SHP77 (cell line): Measurements from ENCODE around the gene SLC6A13.
"Not testable (repeated sequence)": the region's sequence is repeated elsewhere in the genome, so short reads cannot be mapped to it uniquely, and the experiment has no call there.

Experiments used
- DNase-seq, 2 experiments: peaks; one replicate each; lab custom pipeline; 2025; lab: John Stamatoyannopoulos, UW

Gene SLC6A13

GRCh38 chr12:197911-198695 lies 64.5 kb downstream of the SLC6A13 start:
- DNase-seq, result no peak

DNA sequence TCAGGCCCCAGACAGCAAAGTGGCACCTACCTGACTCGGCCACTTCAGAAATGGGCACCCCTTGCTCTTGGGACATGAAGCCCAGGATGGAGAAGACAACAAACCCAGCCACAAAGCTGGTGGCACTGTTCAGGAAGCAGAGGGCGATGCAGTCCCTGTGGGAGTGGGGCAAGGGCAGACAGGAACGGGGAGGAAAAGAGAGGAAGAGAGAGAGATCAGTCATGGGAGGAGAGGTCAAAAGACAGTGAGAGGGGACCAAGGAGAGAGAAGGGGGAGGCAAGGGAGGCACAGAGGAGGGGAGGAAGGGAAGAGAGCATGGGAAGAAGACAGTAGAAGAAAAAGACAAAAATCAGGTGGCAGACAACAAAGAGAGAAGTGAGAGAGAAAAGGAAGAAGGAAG lies 65.3 kb downstream of the SLC6A13 start:
- no peak for DNase-seq

- no peak for DNase-seq
These were observed 66.2 kb downstream of the SLC6A13 start for GRCh38 chr12:196436-196835.

GRCh38 chr12:195951-196350 lies 66.7 kb downstream of the SLC6A13 start:
- no peak for DNase-seq

- DNase-seq, result no peak
These were observed 67.5 kb downstream of the SLC6A13 start for GRCh38 chr12:195156-195555.

GRCh38 chr12:194276-194675 lies 68.4 kb downstream of the SLC6A13 start:
- DNase-seq, result no peak

DNA sequence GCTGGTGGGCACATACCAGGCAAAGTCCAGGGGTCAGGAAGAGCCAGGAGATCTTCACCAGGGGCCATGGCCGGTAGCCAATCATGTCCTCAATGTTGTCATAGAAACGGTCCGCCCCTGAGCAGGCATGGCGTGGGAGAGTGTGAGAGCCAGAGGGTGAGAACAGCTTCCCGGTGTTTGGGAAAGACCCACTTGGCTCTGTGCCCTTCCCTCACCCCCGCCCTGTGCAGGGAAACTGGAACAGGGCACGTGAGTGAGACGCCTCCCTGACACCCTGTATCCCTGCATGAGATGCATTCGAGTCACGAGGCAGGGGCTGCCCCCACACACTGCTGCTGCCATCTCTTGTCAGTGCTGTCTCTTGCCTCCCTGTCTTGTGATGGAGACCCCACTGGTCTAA lies 69.4 kb downstream of the SLC6A13 start:
- no peak for DNase-seq

GRCh38 chr12:191541-191940 lies 71.1 kb downstream of the SLC6A13 start:
- no peak for DNase-seq

DNA sequence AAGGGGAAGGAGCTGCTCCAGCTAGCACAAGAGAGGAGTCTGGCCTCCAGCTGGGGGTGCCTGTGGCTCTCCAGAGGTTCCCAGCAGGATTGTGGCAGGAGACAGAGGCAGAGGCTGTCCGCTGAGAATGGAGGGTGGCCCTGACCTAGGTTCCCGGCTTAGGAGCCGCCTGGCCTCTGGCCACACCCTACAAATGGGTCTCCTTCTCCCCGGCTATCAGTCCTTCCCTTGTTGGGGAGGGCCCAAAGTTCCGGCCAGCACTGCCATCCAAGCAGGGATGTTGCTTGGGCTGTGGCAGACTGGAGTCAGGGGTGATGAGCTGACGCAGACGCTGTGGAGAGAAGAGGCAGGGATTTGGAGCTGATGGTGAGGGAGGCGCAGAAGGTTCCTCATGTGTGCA lies 71.8 kb downstream of the SLC6A13 start:
- DNase-seq, result no peak

GRCh38 chr12:189622-189962 lies 73.0 kb downstream of the SLC6A13 start:
- DNase-seq, result no peak

DNA sequence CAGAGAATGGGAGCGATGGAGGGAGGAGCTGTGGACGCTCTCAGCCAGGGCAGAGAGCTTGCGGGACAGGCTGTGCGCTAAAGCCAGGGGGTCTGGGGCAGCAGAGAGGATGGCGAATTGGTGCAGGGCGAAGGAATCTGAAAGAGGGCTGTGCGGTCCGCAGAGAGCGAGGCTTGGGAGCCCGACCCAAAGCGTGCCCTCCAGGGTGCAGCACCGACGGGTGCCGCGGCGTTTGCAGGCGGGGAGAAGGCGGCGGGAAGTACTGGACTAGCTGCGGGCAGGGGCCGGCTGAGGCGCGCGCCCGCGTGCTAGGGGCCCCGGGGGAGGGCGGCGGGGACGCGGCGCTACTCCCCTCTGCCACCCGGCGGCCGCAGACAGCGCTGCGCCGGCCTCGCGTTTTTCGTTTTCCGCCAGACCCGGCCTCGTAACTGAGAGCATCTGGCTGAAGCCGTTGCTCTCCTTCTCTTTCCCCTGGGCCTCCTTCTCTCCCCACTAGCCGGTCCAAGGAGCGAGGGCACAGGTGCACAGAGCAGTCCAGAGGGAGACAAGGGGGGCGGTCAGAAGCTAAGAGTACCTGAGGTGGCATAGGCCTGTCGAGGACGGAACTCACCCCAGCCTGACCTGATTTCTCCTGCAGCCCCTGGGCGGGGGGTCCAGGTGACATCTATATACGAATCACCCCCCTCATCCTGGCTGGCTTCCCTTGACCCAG lies 73.6 kb downstream of the SLC6A13 start:
- DNase-seq, result peak in 1 of 2 experiments; percentile 33

- not testable (repeated sequence) for DNase-seq
These were observed 74.4 kb downstream of the SLC6A13 start for GRCh38 chr12:187986-188909.

- no peak for DNase-seq
These were observed 76.5 kb downstream of the SLC6A13 start for GRCh38 chr12:186006-186625.

- no peak for DNase-seq
These were observed 77.1 kb downstream of the SLC6A13 start for GRCh38 chr12:185576-185955.

- no peak for DNase-seq
These were observed 77.6 kb downstream of the SLC6A13 start for GRCh38 chr12:184811-185575.

DNA sequence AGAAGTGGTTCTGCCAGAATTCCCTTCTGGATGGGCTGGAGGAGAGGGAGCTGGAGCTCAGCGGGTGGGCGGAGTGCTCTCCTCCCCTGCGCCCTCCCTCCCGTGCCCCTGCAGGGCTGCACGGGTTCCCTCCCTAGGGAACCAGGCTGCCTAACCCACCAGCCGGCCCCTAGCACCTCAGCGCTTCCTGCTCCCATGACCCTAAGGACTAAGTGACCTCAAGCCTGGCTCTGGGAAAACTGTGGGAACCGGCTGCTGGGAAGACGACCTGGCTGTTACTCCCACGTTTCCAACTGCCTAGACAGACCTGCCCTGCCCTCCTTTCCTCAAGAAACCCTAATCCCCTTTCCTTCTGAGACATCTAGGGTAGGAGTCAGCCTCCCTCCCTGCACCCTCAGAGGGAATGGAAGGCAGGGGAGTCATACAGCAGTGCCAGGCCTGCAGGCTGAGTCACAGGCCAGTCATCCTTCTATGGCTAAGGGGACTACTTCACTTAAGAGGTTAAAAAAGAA lies 80.2 kb downstream of the SLC6A13 start:
- DNase-seq, result no peak

DNA sequence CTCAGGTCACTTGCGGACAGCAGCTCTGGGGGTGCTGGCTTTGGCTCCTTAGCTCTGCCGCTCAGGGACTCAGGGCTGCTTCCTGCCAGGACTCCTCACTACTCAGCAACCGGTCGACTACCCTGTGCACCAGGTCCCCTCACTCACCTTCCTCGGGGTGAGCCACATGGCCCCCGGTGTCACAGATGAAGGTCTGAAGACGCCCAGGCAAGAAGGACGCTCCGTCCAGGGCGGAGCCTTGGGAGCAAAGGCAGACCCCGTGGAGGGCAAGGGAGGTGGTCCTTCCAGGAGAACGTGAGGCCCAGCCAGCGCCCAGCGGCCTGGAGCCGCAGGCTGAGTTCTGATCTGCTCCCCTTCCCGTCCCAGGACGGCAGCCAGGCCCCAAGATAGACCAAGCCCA lies 80.7 kb downstream of the SLC6A13 start:
- DNase-seq, result no peak

- no peak for DNase-seq
These were observed 82.2 kb downstream of the SLC6A13 start for GRCh38 chr12:180445-180844.

DNA sequence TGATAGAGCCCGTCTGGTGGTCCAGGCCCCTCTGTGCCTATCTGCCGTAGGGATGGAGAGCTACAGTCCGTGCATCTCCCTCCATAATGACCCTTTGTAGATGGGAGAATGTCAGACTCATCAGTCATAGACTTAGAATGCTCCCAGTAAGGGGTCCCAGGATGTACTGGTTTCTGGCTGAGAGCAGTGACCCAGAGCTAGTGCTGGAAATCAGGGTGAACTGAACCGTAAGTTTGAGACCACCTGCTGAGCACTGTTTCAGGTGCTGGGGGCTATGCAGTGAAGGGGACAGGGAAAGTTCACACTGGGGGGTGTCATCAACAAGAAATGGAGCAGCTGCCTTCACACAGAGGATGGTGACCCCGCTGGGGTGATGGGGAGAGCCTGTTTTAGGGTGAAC lies 82.8 kb downstream of the SLC6A13 start:
- DNase-seq, result no peak

- DNase-seq, result no peak
These were observed 83.3 kb downstream of the SLC6A13 start for GRCh38 chr12:179131-179884.

DNA sequence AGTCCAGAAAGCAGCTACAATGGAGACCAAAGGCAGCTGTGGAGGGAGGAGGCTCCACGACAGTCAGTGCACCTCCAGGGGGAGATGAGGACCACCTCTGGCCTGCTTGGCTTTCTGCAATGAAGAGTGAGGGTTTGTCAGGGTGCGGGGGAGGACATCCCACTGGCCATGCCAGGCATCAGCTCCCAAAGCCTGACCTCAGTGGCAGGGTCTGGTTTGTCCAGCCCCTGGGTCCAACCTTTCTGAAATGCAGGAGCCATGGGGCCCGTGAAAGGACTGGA lies 83.9 kb downstream of the SLC6A13 start:
- DNase-seq, result no peak
